Measurements from ENCODE around the gene PLGRKT. TPM values are rescaled to one million over a fixed set of nuclear protein-coding genes. Genes with fewer than 3 reads are reported as not detected.
"Not testable (repeated sequence)": the region's sequence is repeated elsewhere in the genome, so short reads cannot be mapped to it uniquely, and the experiment has no call there.

PLGRKT gene
- total RNA-seq, 1 donor from 2014 or later = 44.8 TPM

DNA sequence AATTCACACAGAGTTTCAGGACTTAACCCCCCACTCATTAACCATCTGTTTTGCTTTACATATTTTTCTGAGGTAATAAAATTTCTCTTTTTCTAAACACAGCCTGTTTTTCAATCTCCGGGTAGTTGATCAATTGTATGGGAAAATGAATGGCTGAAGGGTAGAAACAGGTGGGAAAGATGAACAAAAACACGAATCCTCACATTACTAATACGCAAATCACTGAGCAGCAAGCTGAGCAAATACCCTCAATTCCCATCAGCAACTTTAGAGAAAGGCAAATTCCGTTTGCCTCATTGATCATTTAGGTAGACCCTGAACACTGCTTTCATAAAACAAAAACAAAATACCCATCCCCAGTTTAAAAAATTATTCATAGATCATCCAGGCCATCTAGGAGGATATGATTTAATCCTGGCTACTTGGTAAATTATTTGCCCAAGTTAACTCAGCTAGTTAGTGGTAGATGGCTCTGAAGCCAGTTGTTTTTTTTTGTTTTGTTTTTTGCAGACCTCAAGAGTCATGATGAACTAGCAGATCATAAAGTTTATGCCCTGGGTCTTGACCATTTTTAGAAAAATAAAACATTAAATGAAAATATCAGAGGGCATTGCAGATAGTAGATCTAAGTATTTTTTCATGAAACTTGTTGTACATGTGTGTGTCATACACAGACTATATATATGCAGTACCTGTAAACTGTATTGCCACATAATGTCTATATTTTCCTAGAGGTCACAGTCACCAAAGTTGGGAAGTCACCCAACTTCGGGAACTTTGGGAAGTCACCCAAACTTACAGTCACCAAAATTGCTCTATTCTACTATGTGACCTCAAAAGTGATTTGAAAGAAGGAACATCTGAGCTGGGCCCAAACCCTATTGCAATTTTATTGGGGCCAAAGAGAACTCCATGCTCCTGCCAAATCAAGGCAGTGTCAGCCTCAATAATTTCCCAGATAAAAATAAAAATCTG is 11.0 kb upstream of the PLGRKT start:
- DNase-seq (ENCODE audit: low spot score) = no peak
- Mint-ChIP-seq H3K4me3 (peak overlapping the region; percentile 96), H3K9me3 (peaks cover 3% of the 10 kb centered on the region), H3K27ac (peak overlapping the region; percentile 90), H3K4me1 (ENCODE audit: low read depth) (peaks cover 77% of the 10 kb centered on the region), H3K27me3 (ENCODE audit: insufficient read depth) (no peaks in the 10 kb centered on the region), H3K36me3 (ENCODE audit: low read depth) (peaks cover 16% of the 10 kb centered on the region)
- intact Hi-C loops (cut with micrococcal nuclease) = loop anchor here (10.0 kb wide), 1 partner anchor 336 kb away; no protein-coding TSS in a partner anchor

DNA sequence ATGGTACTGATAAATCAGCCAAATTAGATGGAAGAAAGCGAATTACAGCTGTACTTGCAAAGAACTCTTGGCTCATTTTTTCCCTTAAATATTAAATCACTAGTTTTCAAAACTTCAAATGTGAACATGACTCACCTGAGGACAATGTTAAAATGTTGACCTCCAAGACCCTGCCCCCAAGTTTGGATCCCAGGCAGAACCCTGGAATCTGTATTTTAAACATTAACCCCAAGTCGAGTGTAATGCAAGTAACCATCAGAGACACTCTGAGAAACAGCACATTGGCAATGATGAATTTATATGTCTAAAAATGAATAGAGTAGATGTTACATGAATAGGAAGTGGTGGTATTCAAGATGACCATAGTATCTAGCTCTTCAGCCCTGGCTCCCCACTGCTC is 10.3 kb upstream of the PLGRKT start:
- peak overlapping the region; percentile 50 for H3K27ac Mint-ChIP-seq
- peaks cover 70% of the 10 kb centered on the region for H3K4me1 Mint-ChIP-seq (ENCODE audit: low read depth)
- intact Hi-C loops (cut with micrococcal nuclease) = loop anchor here (10.0 kb wide), 1 partner anchor 337 kb away; no protein-coding TSS in a partner anchor
- H3K36me3 Mint-ChIP-seq (ENCODE audit: low read depth) = peaks cover 15% of the 10 kb centered on the region
- H3K4me3 Mint-ChIP-seq = peak overlapping the region; percentile 41
- peaks cover 3% of the 10 kb centered on the region for H3K9me3 Mint-ChIP-seq
- no peak for DNase-seq (ENCODE audit: low spot score)
- H3K27me3 Mint-ChIP-seq (ENCODE audit: insufficient read depth) = no peaks in the 10 kb centered on the region

DNA sequence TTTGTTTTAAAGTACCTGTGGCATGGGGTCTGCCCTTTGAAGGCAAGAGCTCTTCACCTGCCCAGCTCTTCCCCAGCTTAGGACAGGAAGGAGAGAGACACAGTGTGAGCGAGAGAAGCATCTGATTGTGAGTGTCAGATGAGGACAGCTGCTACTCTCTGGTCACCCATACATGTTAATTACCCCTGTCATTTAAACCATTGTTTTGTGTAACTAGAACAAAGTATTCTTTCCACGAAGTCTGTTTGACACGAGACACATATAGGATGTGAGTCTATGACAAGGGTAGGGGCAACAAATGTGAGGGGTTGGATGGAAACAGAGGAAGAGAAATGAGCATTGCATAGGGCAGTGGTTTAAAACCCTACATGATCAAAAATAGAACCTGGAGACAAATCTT is 9.6 kb upstream of the PLGRKT start:
- H3K27ac Mint-ChIP-seq = peak overlapping the region; percentile 85
- H3K36me3 Mint-ChIP-seq (ENCODE audit: low read depth) = peaks cover 11% of the 10 kb centered on the region
- no peak for DNase-seq (ENCODE audit: low spot score)
- peak overlapping the region; percentile 34 for H3K4me3 Mint-ChIP-seq
- no peaks in the 10 kb centered on the region for H3K27me3 Mint-ChIP-seq (ENCODE audit: insufficient read depth)
- peaks cover 71% of the 10 kb centered on the region for H3K4me1 Mint-ChIP-seq (ENCODE audit: low read depth)
- intact Hi-C loops (cut with micrococcal nuclease) = loop anchor here (1.0 to 10.0 kb wide), 2 partner anchors 131 to 337 kb away; no protein-coding TSS in a partner anchor
- peaks cover 3% of the 10 kb centered on the region for H3K9me3 Mint-ChIP-seq

DNA sequence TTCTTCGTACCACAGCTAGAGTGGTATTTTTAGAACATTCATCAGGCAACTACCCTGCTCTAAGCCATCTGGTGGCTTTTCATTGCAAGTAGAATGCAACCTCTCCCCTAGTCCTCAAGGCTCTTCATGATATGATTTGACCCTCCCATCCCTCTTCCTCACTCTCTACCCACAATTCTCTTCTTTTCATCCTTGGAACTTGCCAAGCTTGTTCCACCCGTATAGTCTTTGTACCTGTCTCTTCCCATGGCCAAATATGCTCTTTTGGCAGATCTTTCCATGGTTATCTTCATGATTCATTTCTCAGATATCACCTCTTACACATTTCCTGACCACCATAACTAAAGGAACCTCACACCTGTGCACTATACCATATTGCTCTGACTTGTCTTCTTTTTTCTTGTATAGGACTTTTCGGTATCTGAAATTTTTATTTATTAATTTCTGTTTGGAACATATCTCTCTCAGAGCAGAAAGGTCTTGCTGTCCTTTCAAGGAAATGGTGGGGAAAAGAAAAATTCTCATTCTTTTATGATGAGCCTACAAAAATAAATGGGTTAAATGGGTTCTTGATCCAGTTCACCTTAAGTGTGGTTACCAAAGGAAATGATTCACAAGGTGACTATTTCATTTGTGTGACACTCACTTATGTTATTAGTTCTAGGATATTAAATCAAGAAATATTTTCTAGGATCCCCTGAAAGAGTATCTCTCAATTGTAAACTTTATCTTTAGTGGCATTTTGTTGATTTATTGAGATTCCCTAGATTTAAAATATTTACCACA is 8.9 kb upstream of the PLGRKT start:
- H3K27me3 Mint-ChIP-seq (ENCODE audit: insufficient read depth) = no peaks in the 10 kb centered on the region
- H3K36me3 Mint-ChIP-seq (ENCODE audit: low read depth) = peaks cover 7% of the 10 kb centered on the region
- peaks cover 3% of the 10 kb centered on the region for H3K9me3 Mint-ChIP-seq
- peaks cover 67% of the 10 kb centered on the region for H3K4me1 Mint-ChIP-seq (ENCODE audit: low read depth)
- H3K27ac Mint-ChIP-seq = peak overlapping the region; percentile 85
- intact Hi-C loops (cut with micrococcal nuclease) = loop anchor here (1.0 to 10.0 kb wide), 3 partner anchors 9 to 338 kb away; partner anchors contain the start of gene PLGRKT
- peak overlapping the region; percentile 34 for H3K4me3 Mint-ChIP-seq
- DNase-seq (ENCODE audit: low spot score) = no peak

DNA sequence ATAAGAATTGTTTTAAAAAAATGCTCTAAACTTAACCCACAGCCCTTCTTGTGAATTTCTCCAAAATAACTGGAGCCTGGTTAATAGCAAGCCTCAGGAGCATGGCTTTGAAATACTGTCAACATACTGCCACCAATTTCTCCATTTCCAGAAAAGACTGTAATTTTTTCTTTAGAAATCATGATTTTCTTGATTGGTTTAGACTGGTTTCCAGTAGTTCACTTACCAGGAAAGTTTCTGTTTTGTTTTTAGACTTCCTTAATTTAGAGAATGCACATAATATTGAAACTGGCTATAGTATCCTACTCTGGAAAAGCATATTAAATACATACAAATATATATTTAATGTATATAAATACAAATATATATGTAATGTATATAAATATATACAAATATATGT is 8.2 kb upstream of the PLGRKT start:
- peaks cover 68% of the 10 kb centered on the region for H3K4me1 Mint-ChIP-seq (ENCODE audit: low read depth)
- no peak for DNase-seq (ENCODE audit: low spot score)
- H3K27me3 Mint-ChIP-seq (ENCODE audit: insufficient read depth) = no peaks in the 10 kb centered on the region
- H3K36me3 Mint-ChIP-seq (ENCODE audit: low read depth) = peaks cover 2% of the 10 kb centered on the region
- intact Hi-C loops (cut with micrococcal nuclease) = loop anchor here (1.0 to 10.0 kb wide), 2 partner anchors 9 to 339 kb away; partner anchors contain the start of gene PLGRKT
- no peak overlapping the region for H3K4me3 Mint-ChIP-seq
- H3K9me3 Mint-ChIP-seq = peaks cover 3% of the 10 kb centered on the region
- H3K27ac Mint-ChIP-seq = no peak overlapping the region

DNA sequence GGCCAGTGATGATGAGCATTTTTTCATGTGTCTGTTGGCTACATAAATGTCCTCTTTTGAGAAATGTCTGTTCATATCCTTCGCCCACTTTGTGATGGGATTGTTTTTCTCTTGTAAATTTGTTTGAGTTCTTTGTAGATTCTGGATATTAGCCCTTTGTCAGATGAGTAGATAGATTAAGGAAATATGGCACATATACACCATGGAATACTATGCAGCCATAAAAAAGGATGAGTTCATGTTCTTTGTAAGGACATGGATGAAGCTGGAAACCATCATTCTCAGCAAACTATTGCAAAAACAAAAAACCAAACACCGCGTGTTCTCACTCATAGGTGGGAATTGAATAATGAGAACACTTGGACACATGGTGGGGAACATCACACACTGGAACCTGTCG is 7.4 kb upstream of the PLGRKT start:
- Mint-ChIP-seq H3K4me1 (ENCODE audit: low read depth) (peaks cover 73% of the 10 kb centered on the region), H3K27ac (peak overlapping the region; percentile 32)
- not testable (repeated sequence) for H3K4me3 Mint-ChIP-seq; H3K27me3 Mint-ChIP-seq (ENCODE audit: insufficient read depth); DNase-seq (ENCODE audit: low spot score); H3K9me3 Mint-ChIP-seq; H3K36me3 Mint-ChIP-seq (ENCODE audit: low read depth)
- intact Hi-C loops (cut with micrococcal nuclease) = loop anchor here (10.0 kb wide), 1 partner anchor 340 kb away; no protein-coding TSS in a partner anchor

DNA sequence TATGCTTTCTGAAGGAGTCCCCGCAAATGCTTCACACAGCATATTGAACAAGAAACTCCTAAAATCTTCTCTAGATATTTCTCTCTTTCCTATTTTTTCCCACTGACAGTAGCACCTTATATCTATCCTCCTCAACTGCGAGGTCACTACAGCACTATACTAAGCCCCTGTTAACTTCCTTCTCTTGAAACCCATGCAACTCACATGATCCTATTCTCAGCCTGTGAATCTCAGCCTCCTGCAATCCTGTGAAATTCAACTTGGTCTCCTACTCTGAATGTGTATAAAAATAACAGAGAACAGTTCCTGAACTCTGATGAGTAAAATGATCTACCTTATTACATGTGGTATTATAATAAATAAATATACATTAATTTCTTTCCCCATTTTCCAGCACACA is 6.1 kb upstream of the PLGRKT start:
- DNase-seq (ENCODE audit: low spot score) = no peak
- H3K4me1 Mint-ChIP-seq (ENCODE audit: low read depth) = peaks cover 74% of the 10 kb centered on the region
- no peaks in the 10 kb centered on the region for H3K27me3 Mint-ChIP-seq (ENCODE audit: insufficient read depth)
- H3K27ac Mint-ChIP-seq = no peak overlapping the region
- peaks cover 3% of the 10 kb centered on the region for H3K36me3 Mint-ChIP-seq (ENCODE audit: low read depth)
- intact Hi-C loops (cut with micrococcal nuclease) = loop anchor here (10.0 kb wide), 1 partner anchor 341 kb away; no protein-coding TSS in a partner anchor
- H3K9me3 Mint-ChIP-seq = peaks cover 3% of the 10 kb centered on the region
- no peak overlapping the region for H3K4me3 Mint-ChIP-seq

DNA sequence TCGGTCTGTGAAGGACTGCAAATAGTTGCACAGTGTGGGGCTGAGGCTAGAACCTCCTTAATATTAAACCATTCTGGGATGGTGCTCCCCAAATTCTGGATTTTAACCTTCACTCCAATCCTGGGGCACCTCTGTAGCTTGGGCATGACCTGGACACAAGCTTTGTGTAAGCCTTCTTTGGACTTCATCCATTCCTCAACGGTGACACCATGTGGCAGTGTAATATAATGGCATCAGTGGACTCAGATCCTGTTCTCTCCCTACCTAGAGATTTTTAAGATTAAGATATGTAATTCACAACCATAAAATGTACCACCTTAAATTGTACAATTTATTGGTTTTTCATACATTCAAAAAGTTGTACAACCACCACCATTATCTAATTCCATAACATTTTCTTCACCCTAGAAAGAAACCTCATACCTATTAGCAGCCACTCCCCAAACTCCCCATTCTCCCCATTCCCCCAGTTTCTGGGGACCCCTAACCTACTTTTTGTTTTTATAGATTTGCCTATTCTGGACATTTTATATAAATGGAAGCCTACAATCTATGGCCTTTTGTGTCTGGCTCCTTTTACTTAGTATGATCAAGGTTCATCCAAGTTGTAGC is 4.8 kb upstream of the PLGRKT start:
- H3K4me1 Mint-ChIP-seq (ENCODE audit: low read depth) = peaks cover 72% of the 10 kb centered on the region
- H3K9me3 Mint-ChIP-seq = peaks cover 3% of the 10 kb centered on the region
- no peak for DNase-seq (ENCODE audit: low spot score)
- H3K36me3 Mint-ChIP-seq (ENCODE audit: low read depth) = peaks cover 9% of the 10 kb centered on the region
- intact Hi-C loops (cut with micrococcal nuclease) = loop anchor here (1.0 to 10.0 kb wide), 2 partner anchors 148 to 342 kb away; no protein-coding TSS in a partner anchor
- H3K4me3 Mint-ChIP-seq = no peak overlapping the region
- H3K27me3 Mint-ChIP-seq (ENCODE audit: insufficient read depth) = no peaks in the 10 kb centered on the region
- H3K27ac Mint-ChIP-seq = no peak overlapping the region

DNA sequence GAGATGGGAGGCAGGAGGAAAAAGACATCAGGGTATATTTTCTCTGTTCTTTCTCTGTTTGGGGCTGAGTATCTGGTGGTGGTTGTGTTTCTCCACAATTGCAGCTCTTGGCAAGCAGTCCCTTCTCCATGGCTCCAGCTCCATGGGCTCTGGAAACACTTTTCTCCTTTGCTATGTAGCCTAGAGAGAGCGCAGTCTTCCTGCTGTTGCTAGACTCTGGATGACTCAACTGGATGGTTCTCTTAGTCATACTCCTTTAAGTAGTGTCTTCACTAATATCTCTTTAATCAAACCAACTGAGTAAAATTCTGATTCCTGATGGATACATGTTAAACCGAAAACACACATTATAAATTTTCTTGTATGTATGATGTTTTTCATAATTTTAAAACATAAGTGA is 3.3 kb upstream of the PLGRKT start:
- H3K9me3 Mint-ChIP-seq = no peaks in the 10 kb centered on the region
- intact Hi-C loops (cut with micrococcal nuclease) = loop anchor here (10.0 kb wide), 1 partner anchor 344 kb away; no protein-coding TSS in a partner anchor
- H3K4me1 Mint-ChIP-seq (ENCODE audit: low read depth) = peaks cover 71% of the 10 kb centered on the region

DNA sequence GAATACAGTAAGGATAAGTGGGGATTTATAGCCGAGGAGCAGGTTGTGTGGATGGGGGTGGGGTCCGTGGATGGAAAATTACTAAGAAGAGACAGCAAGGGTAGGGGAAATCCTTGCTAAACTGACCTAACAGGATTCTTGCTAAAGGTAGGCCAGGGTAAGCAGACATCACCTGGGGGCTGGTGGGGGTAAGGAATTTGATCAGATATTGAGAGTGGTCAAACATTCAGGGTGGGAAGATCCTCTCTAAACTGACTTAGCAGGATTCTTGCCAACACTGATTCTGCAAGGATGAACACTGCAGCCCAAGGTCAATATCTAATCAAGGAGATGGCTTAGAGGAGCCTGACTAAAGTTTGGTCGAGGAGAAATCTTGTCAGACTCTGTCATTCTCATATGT is 2.7 kb upstream of the PLGRKT start:
- Mint-ChIP-seq H3K27ac (no peak overlapping the region), H3K4me1 (ENCODE audit: low read depth) (peaks cover 73% of the 10 kb centered on the region)

More for the DNA sequence above, 3.3 kb upstream of the PLGRKT start:
- Mint-ChIP-seq H3K36me3 (ENCODE audit: low read depth) (peaks cover 17% of the 10 kb centered on the region), H3K4me3 (no peak overlapping the region), H3K27me3 (ENCODE audit: insufficient read depth) (no peaks in the 10 kb centered on the region), H3K27ac (peak overlapping the region; percentile 67)
- DNase-seq (ENCODE audit: low spot score) = no peak

DNA sequence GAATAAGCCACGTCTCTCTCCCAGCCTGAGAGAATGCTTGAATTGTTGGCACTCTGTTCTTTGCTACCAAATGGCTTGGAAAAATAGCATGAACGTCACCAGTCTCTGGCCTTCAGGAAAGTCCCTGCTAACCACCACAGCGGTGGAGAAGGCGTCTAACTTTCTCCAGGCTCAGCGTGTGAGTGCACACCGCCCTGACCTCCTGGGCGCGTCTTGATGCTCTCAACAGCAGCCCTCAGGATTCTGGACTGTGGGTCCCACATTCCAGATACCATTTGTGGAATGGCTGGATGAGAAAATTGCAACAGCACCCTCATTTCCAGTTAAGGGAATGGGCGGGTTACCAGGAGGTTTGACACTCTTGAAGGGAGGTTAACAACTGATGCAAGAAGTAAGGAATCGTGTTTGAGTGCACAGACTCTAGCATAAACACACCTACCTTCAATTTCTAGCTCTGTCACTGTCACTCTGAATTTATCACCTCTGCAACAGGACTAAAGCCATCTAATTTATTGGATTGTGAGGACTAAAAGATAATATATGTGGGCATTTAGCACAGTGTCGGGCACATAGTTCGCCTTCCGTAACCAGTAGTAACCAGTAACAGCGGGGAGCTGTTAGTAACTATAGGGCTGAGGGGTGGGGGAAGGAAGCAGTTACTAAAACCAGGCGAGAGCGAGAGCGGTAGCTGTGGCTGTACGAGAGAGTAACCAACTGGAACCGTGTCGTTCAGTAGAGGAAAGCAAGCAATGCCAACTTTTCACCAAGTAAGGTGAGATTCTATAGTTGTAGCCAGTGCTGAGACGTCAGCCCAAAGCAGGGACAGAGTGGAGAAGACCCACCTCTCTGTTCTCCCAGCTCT is 807 bp upstream of the PLGRKT start:
- H3K4me1 Mint-ChIP-seq (ENCODE audit: low read depth) = peaks cover 71% of the 10 kb centered on the region
- H3K36me3 Mint-ChIP-seq (ENCODE audit: low read depth) = peaks cover 32% of the 10 kb centered on the region

More for the DNA sequence above, 2.7 kb upstream of the PLGRKT start:
- no peak for DNase-seq (ENCODE audit: low spot score)
- peaks cover under 1% of the 10 kb centered on the region for H3K9me3 Mint-ChIP-seq
- peaks cover 23% of the 10 kb centered on the region for H3K36me3 Mint-ChIP-seq (ENCODE audit: low read depth)
- H3K4me3 Mint-ChIP-seq = no peak overlapping the region
- H3K27me3 Mint-ChIP-seq (ENCODE audit: insufficient read depth) = no peaks in the 10 kb centered on the region
- intact Hi-C loops (cut with micrococcal nuclease) = loop anchor here (10.0 kb wide), 1 partner anchor 344 kb away; no protein-coding TSS in a partner anchor

More for the DNA sequence above, 807 bp upstream of the PLGRKT start:
- Mint-ChIP-seq H3K27ac (peak overlapping the region; percentile 93), H3K9me3 (peaks cover 6% of the 10 kb centered on the region), H3K4me3 (peak overlapping the region; percentile 93), H3K27me3 (ENCODE audit: insufficient read depth) (no peaks in the 10 kb centered on the region)
- intact Hi-C loops (cut with micrococcal nuclease) = loop anchor here (1.0 to 10.0 kb wide), 9 partner anchors 17 to 1134 kb away; partner anchors contain the start of genes CDC37L1 and GLIS3
- DNase-seq (ENCODE audit: low spot score) = peak; percentile 63

All from activated T-helper 1 cell treated with anti-CD3 and anti-CD28 coated beads, Interleukin-12 subunit alpha, Interleukin-12 subunit beta, Interleukin-2, Interleukin-4 antibody, amounts not matched to agents 30 ng/mL and 10 ng/mL and 1 ng/mL, durations not matched to agents 14 hours and 24 hours and 36 hours (primary cell).